Measurements from ENCODE around the gene SLC35F3.

SLC35F3 gene

GRCh38 chr1:234185438-234185837 is 281.0 kb downstream of the SLC35F3 start:
- TF ChIP-seq TAF1 (IDR thresholded peaks at IDR 0.05; ENCODE audit: borderline replicate concordance, insufficient read depth, low read length) (no peak), REST (IDR thresholded peaks at IDR 0.05; ENCODE audit: insufficient read depth in 1 of 2, low read depth in 2 of 2, low read length in 2 of 2) (no peak), FOXP2 (optimal IDR thresholded peaks at IDR 0.05; ENCODE audit: borderline replicate concordance, extremely low read depth, extremely low read length, insufficient read depth) (no peak), SIN3A (IDR thresholded peaks at IDR 0.05; ENCODE audit: borderline replicate concordance, insufficient read depth, low read length) (no peak), POLR2AphosphoS5 (IDR thresholded peaks at IDR 0.05; ENCODE audit: low read depth, low read length) (no peak)

GRCh38 chr1:234186037-234186688 is 281.7 kb downstream of the SLC35F3 start:
- no peak for TF ChIP-seq REST (IDR thresholded peaks at IDR 0.05; ENCODE audit: insufficient read depth in 1 of 2, low read depth in 2 of 2, low read length in 2 of 2)
- no peak for TF ChIP-seq TAF1 (IDR thresholded peaks at IDR 0.05; ENCODE audit: borderline replicate concordance, insufficient read depth, low read length)
- no peak for TF ChIP-seq SIN3A (IDR thresholded peaks at IDR 0.05; ENCODE audit: borderline replicate concordance, insufficient read depth, low read length)
- TF ChIP-seq POLR2AphosphoS5 (IDR thresholded peaks at IDR 0.05; ENCODE audit: low read depth, low read length) = no peak
- TF ChIP-seq FOXP2 (optimal IDR thresholded peaks at IDR 0.05; ENCODE audit: borderline replicate concordance, extremely low read depth, extremely low read length, insufficient read depth) = no peak

GRCh38 chr1:234188454-234188792 is 283.9 kb downstream of the SLC35F3 start:
- TF ChIP-seq SIN3A (IDR thresholded peaks at IDR 0.05; ENCODE audit: borderline replicate concordance, insufficient read depth, low read length) (no peak), POLR2AphosphoS5 (IDR thresholded peaks at IDR 0.05; ENCODE audit: low read depth, low read length) (no peak), REST (IDR thresholded peaks at IDR 0.05; ENCODE audit: insufficient read depth in 1 of 2, low read depth in 2 of 2, low read length in 2 of 2) (no peak), FOXP2 (optimal IDR thresholded peaks at IDR 0.05; ENCODE audit: borderline replicate concordance, extremely low read depth, extremely low read length, insufficient read depth) (no peak), TAF1 (IDR thresholded peaks at IDR 0.05; ENCODE audit: borderline replicate concordance, insufficient read depth, low read length) (no peak)

- TF ChIP-seq SIN3A (IDR thresholded peaks at IDR 0.05; ENCODE audit: borderline replicate concordance, insufficient read depth, low read length) (no peak), TAF1 (IDR thresholded peaks at IDR 0.05; ENCODE audit: borderline replicate concordance, insufficient read depth, low read length) (no peak), FOXP2 (optimal IDR thresholded peaks at IDR 0.05; ENCODE audit: borderline replicate concordance, extremely low read depth, extremely low read length, insufficient read depth) (no peak), POLR2AphosphoS5 (IDR thresholded peaks at IDR 0.05; ENCODE audit: low read depth, low read length) (no peak), REST (IDR thresholded peaks at IDR 0.05; ENCODE audit: insufficient read depth in 1 of 2, low read depth in 2 of 2, low read length in 2 of 2) (no peak)
Observed at GRCh38 chr1:234197839-234198238, 293.4 kb downstream of the SLC35F3 start.

Measured in PFSK-1 (cell line).